NCI-H1436 (cell line): ENCODE results near the gene SCARB1.

ENCODE experiments used
- DNase-seq: peaks from one replicate; lab custom pipeline; 2025; lab: John Stamatoyannopoulos, UW

SCARB1 gene

DNA sequence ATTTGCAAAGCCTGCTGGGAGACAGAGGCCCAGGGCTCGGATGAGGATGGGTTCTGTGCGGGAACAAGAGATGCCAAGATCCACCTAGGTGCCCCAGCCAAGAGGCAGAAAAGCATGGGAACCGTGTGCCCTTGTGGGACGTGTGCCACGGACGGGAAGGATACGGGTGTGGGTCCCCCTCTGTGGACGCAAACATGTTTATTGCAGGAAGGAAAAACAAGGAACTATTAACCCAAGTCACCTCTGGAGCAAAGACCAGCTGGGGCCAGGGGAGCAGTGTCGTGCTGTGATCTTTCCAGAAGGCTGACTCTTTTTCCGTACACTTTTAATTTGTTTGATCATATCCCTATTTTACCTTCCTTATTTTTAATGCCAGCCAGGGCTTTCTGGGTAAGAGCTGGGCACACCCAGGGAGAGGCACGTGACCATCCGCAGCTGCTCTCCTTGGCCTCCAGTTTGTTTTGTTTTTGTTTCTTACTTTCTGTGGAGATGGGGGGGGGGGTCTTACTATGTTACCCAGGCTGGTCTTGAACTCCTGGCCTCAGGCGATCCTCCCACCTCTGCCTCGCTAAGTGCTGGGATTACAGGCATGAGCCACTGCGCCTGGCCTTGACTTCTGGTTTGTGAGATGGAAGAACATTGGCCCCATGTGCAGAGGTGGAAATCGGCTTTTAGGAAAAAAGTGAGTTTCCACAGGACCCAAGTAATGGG is 20.7 kb downstream of the SCARB1 start:
- no peak for DNase-seq

DNA sequence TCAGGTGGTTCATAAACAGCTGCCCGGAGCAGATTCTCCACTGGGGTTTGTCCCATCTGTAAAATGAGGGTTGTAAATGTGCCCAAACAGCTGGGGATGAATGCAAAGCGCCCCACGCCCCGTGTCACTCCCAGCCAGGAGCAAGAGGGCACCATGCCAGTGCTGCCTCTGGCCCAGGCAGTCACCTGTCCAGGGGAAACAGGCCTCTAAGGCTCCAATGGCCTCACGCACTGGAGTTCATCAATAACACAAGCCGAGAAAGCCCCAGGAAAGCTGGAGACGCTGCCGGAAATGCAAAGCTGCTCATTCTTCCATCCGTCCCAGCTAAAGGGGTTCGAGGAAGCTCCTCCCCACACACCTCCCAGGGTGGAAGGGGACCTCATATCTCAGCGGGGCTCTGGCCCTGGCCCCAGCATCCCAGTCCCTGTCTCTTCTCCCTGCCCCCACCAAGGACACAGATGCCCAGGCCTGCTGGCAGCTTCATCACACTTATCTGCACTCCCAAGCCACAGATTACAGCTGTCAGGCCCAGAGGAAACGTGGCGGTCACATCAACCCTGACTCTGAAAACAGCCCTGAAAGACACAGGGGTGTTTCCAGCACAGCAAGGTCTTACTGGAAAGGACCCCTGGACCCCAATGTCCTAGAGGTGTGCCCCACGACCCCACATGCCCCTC is 21.5 kb downstream of the SCARB1 start:
- DNase-seq: no peak

DNA sequence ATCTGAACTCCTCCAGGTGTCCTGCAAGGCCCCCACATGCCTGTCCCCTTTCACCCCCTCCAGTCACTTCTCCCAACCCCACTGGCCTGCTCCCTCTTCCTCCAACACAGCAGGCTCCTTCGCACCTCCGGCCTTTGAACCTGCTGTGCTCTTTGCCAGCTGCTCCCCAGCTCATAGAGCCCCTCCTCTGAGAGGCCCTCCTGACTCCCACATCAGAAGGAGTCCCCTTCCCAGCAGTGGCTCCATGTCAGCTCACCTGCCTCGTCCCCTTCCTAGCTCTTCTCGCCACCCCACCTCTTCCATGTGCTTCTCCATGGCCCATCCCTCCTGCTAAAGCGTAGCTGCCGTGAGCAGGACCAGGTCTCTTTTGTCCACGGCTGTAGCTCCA is 22.1 kb downstream of the SCARB1 start:
- DNase-seq: no peak

DNA sequence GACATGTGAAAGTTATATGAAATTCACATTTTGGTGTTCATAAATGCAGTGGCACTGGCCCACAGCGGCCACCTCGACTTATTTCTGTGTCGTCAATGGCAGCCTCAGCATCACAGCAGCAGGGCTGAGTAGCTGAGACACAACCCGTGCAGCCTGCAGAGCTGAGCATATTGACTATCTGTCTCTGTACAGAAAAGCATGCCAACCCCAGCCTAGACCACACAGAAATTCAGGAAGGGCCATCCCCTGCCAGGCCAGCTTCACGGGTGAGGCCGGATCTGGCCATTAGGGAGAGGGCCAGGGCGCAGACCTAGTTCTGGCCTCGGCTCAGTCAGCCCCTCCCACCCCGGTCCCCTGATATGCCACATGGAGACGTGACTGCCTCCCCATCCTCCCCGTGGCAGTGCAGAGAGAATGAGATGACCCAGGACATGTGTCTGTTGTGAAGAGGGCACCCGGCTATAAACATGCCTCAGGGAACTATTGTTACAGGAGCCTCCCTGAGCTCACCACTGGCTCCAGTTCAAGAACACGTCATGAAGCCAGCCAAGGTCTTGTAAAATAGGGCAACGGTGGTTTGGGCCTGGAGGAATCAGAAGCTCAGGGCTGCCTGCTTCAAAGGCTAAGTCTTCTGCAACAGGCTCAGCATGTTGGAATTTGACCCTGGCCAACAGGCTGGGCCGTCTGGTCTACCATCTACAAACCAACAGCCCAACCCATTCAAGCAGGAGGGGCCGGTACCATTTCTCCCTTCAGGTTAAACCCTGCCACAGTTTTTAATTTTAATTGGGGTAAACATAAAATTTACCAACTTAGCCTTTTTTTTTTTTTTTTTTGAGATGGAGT is 25.5 kb downstream of the SCARB1 start:
- no peak for DNase-seq

- no peak for DNase-seq
Observed at GRCh38 chr12:124837249-124837897, 26.3 kb downstream of the SCARB1 start.

DNA sequence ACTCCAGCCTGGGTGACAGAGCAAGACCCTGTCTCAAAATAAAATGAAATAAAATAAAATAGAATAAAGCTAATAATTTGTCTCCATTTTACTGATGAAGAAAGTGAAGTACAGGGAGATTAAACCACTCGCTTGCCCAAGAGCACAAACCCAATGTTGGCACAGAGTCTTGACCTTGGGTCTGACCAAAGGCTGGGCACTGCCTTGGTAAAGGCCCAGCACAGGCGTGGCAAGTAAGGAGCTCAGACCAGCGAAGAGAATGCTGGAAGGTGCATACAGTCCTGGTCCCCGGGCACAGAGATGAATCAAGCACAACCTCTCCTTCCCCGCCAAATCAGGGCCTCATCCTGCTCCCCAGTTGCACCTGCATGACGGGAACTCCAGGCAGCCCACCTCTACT is 26.9 kb downstream of the SCARB1 start:
- no peak for DNase-seq

DNA sequence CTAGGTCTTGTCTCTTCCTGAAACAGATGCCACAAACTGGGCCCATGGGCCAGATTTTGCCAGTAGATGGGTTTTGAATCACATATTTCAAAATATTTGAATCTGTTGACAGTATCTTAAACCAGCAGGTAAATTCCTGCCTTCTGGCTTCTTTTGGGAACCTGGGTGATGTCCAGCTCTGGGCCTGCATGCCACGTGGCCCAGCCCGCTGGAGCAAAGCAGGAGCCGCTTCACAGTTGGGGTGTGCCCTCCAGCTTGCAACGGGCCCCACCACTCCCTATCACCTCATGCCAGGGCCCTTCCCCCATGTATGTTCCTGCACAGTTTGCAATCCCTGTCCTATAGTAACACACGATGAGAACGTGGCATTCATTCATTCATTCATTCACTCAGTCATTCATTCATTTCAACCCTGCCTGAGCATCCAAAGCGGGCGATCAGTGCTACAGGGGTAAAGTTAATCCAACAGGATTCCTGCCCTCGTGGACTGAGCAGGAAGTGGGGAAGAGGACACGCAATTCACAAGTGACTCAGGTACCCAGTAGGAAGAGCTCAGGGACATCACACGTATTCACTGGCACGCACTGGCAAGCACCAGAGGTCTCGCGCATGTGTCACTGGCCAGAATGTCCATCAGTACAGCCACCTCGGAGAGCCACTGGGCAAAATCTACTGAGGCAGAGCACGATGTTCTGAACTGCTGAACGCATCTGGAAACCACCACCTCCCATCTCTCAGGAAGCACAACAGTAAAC is 27.8 kb downstream of the SCARB1 start:
- no peak for DNase-seq

GRCh38 chr12:124834822-124835221 is 28.8 kb downstream of the SCARB1 start:
- DNase-seq: no peak

DNA sequence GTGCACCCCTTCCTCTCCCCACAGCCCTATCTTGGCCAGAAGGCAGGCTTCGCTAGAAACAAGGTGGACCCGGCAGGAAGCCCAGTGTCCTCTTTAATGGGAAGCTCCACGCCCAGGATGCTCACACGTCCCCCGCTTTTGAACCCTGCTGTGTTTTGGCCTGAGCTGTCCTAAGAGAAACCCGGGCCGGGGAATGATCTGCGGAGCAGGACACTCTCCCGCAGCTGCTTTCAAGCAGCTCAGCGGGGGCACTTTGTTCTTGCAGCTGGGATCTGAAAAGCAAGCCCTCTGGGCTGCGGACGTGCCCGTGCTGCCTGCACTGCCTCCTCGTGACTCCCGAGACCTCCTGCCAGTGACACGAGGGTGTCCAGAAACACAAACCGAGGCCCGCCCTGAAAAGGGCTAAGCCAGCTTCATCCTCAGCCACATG is 30.0 kb downstream of the SCARB1 start:
- no peak for DNase-seq

GRCh38 chr12:124832856-124833255 is 30.8 kb downstream of the SCARB1 start:
- DNase-seq: no peak

- no peak for DNase-seq
Observed at GRCh38 chr12:124831590-124831989, 32.1 kb downstream of the SCARB1 start.

- no peak for DNase-seq
Observed at GRCh38 chr12:124830306-124830705, 33.4 kb downstream of the SCARB1 start.

GRCh38 chr12:124829708-124830304 is 33.9 kb downstream of the SCARB1 start:
- DNase-seq: no peak

- no peak for DNase-seq
Observed at GRCh38 chr12:124829008-124829707, 34.5 kb downstream of the SCARB1 start.

DNA sequence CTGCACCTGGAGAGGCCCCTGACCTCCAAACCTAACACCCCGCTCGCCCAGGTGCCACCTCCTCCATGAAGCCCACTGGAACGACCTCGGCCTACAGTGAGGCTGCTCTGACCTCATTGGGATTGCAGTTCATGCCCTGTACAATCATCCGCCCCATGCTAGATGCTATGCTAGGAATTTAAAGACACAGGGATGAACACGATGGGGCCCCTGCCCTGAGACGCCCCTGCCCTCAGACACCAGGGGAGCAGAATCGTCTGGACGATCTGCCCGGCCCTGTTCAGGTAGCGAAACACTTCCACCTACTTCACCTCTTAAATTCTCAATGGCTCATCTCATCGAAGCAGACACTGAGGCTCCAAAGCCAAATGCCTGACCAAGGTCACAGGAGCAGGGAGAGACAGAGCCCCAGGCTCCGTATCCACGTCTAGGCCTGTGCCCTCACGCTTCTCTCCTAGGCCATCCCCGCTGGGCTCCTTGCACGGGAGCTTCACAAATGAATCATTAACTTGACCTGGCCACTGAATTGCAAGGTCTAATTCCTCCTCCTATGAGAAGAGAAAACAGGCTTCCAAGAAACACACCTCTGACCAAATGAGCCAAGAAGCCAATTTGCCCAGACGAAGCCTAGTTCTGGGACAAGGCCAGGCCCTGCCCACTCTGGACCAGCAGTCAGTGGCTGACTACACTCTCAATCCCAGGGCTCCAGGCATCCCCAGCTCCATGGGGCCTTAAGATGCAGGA is 35.2 kb downstream of the SCARB1 start:
- no peak for DNase-seq

DNA sequence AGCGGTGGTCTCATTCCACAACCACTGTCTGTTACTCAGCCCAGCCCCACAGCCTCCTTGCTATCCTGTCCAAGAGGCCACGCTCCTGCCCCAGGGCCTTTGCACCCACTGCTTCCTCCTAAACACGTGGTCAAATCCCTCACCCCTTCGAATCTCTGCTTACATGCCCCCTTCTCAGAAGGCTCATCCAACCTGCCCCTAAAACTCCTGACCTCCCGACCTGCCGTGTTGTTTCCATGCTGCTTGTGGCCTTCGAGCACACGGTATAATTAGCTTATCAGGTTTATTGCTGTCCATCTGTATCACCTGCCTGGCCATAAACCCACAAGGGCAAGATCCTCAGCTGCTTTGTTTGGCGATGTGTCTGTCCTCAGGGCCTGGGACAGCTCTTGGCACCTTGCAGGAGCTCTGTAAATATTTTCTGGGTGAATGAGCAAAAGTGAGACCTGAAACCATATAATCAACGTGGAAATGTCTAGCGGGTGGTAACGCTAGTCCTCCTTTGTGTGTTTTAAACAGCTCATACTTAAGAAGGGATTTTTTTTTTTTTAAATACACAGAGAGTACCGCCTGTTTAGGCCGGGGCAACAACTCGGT is 36.0 kb downstream of the SCARB1 start:
- no peak for DNase-seq

GRCh38 chr12:124824195-124824594 is 39.5 kb downstream of the SCARB1 start:
- no peak for DNase-seq

DNA sequence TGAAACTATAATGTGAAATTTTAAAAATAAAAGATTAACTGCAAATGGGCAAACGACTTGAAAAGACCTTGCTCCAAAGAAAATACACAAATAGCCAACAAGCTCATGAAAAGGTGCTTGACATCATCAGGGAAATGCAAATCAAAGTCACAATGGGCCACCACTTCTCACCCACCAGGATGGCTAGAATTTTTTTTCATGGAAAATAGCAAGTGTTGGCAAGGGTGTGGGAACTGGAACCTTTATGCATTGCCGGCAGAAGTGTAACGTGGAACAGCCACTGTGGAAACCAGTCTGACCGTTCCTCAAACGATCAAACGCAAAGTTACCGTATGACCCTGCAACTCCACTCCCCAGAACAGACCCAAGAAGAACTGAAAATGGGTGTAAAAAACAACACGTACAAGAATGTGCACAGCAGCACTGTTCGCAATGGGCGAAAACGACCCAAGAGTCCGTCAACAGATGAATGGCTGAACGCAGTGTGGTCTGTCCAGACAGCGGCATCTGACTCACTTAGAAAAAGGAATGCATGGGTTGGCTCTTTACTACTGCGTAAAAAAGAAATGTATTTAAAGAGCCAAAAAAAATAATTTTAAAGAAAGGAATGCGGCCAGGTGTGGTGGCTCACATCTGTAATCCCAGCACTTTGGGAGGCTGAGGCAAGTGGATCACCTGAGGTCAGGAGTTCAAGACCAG is 40.2 kb downstream of the SCARB1 start:
- DNase-seq: no peak

GRCh38 chr12:124822218-124822617 is 41.4 kb downstream of the SCARB1 start:
- no peak for DNase-seq
